ENCODE measurements around the gene TPSD1. TPM values are rescaled to one million over a fixed set of nuclear protein-coding genes. Genes with fewer than 3 reads are reported as not detected.

TPSD1 gene
- total and polyA plus RNA-seq, 9 of the 15 experiments (the other 6 are each of a cell fraction or from before 2014, with no cell fraction given): not detected

GRCh38 chr16:1290860-1291575, 35.1 kb downstream of the TPSD1 start (continued):
- TF ChIP-seq MGA (IDR thresholded peaks at IDR 0.05): peak; percentile 41; the same call in 1 of the 2 replicates
- no peak for TF ChIP-seq GABPB1 (CRISPR knock-in tag; IDR thresholded peaks at IDR 0.05)
- peak in 1 of 2 experiments; percentile 34; a peak in 1 of 4 replicates for TF ChIP-seq NRF1 (conservative IDR thresholded peaks at IDR 0.05 in 1 of 2, IDR thresholded peaks at IDR 0.05 in 1 of 2)
- 0 out of 2 replicates have a peak, but pooled peaks have one; percentile 35 for TF ChIP-seq GATAD2A (IDR thresholded peaks at IDR 0.05)
- no peak for TF ChIP-seq ZEB2 (IDR thresholded peaks at IDR 0.05)
